ENCODE measurements around the gene LY6G6F. TPM values are rescaled to one million over a fixed set of nuclear protein-coding genes. Genes with fewer than 3 reads are reported as not detected.

The LY6G6F gene
- total RNA-seq, 1 experiment from 2014 or later, result not detected

GRCh38 chr6:31740397-31741223, 33.9 kb downstream of the LY6G6F start:
- intact Hi-C loops (cut with micrococcal nuclease; ENCODE audit: unreplicated experiment), result no loop called here
- no TSS peak for BruUV-seq (replicated peaks)
- no peaks in the 10 kb centered on the region for H3K9me3 ChIP-seq (ENCODE audit: low read depth, low read length, poor library complexity, severe bottlenecking)
- peak overlapping the region; percentile 71 for H3K4me3 ChIP-seq (ENCODE audit: low read depth, low read length, poor library complexity, severe bottlenecking)
- ChIA-PET POLR2A (ENCODE audit: low non-redundant PET) (interaction anchor here (0.8 kb wide), 1 partner anchor 82 kb away, joined by 4 read pairs; no protein-coding TSS in a partner anchor), CTCF (interaction anchor here (0.6 to 2.0 kb wide), 2 partner anchors 29 to 90 kb away, joined by 3 to 12 read pairs; no protein-coding TSS in a partner anchor)
- peak overlapping the region; percentile 95 for H3K27ac ChIP-seq (ENCODE audit: low read depth, low read length, poor library complexity, severe bottlenecking)
- TF ChIP-seq EZH2 (IDR thresholded peaks at IDR 0.05; ENCODE audit: borderline replicate concordance, low read depth, low read length, poor library complexity, severe bottlenecking), result no peak
- TF ChIP-seq CTCF (conservative IDR thresholded peaks at IDR 0.05; ENCODE audit: low read depth, low read length), result no peak
- H3K27me3 ChIP-seq (replicated peaks; ENCODE audit: insufficient read depth, low read depth, low read length, poor library complexity), result no peaks in the 10 kb centered on the region
- H3K4me1 ChIP-seq (ENCODE audit: insufficient read depth, low read length, poor library complexity, severe bottlenecking), result peaks cover 35% of the 10 kb centered on the region
- DNase-seq (ENCODE audit: low spot score), result peak; percentile 55
- peaks cover 35% of the 10 kb centered on the region for H3K36me3 ChIP-seq (ENCODE audit: insufficient read depth, low read length, poor library complexity, severe bottlenecking)

DNA sequence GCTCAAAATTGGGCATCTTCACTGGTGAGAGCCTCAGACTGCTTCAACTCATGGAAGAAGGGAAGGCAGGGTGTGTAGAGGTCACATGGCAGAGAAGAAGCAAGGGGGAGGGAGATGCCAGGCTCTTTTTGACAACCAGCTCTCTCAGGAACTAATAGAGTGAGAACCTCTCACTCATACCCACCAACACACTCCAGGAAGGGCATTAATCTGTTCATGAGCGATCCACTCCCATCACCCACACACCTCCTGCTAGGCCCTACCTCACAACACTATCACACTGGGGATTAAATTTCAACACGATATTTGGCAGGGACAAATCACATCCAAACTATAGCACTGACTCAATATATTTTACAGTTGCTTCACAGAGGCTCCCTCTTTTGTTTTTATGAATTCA, 35.1 kb downstream of the LY6G6F start:
- peak overlapping the region; percentile 0 for H3K27ac ChIP-seq (ENCODE audit: low read depth, low read length, poor library complexity, severe bottlenecking)
- CTCF ChIA-PET, result interaction anchor here (0.7 kb wide), 1 partner anchor 49 kb away, joined by 5 read pairs; no protein-coding TSS in a partner anchor
- H3K9me3 ChIP-seq (ENCODE audit: low read depth, low read length, poor library complexity, severe bottlenecking), result no peaks in the 10 kb centered on the region
- BruUV-seq (replicated peaks), result no TSS peak
- H3K4me1 ChIP-seq (ENCODE audit: insufficient read depth, low read length, poor library complexity, severe bottlenecking), result peaks cover 32% of the 10 kb centered on the region
- H3K27me3 ChIP-seq (replicated peaks; ENCODE audit: insufficient read depth, low read depth, low read length, poor library complexity), result no peaks in the 10 kb centered on the region
- no peak for DNase-seq (ENCODE audit: low spot score)
- no peak overlapping the region for H3K4me3 ChIP-seq (ENCODE audit: low read depth, low read length, poor library complexity, severe bottlenecking)
- no peak for TF ChIP-seq EZH2 (IDR thresholded peaks at IDR 0.05; ENCODE audit: borderline replicate concordance, low read depth, low read length, poor library complexity, severe bottlenecking)
- intact Hi-C loops (cut with micrococcal nuclease; ENCODE audit: unreplicated experiment), result no loop called here
- POLR2A ChIA-PET (ENCODE audit: low non-redundant PET), result no interaction called here
- H3K36me3 ChIP-seq (ENCODE audit: insufficient read depth, low read length, poor library complexity, severe bottlenecking), result peaks cover 35% of the 10 kb centered on the region

GRCh38 chr6:31742894-31743293, 36.2 kb downstream of the LY6G6F start:
- Histone ChIP-seq H3K36me3 (ENCODE audit: insufficient read depth, low read length, poor library complexity, severe bottlenecking) (peaks cover 44% of the 10 kb centered on the region), H3K4me3 (ENCODE audit: low read depth, low read length, poor library complexity, severe bottlenecking) (no peak overlapping the region), H3K9me3 (ENCODE audit: low read depth, low read length, poor library complexity, severe bottlenecking) (no peaks in the 10 kb centered on the region), H3K27me3 (replicated peaks; ENCODE audit: insufficient read depth, low read depth, low read length, poor library complexity) (no peaks in the 10 kb centered on the region), H3K4me1 (ENCODE audit: insufficient read depth, low read length, poor library complexity, severe bottlenecking) (peaks cover 21% of the 10 kb centered on the region), H3K27ac (ENCODE audit: low read depth, low read length, poor library complexity, severe bottlenecking) (peak overlapping the region; percentile 57)
- TF ChIP-seq CTCF (conservative IDR thresholded peaks at IDR 0.05; ENCODE audit: low read depth, low read length) (no peak), EZH2 (IDR thresholded peaks at IDR 0.05; ENCODE audit: borderline replicate concordance, low read depth, low read length, poor library complexity, severe bottlenecking) (no peak)
- no peak for DNase-seq (ENCODE audit: low spot score)
- CTCF ChIA-PET, result no interaction called here
- POLR2A ChIA-PET (ENCODE audit: low non-redundant PET), result no interaction called here
- intact Hi-C loops (cut with micrococcal nuclease; ENCODE audit: unreplicated experiment), result no loop called here
- no TSS peak for BruUV-seq (replicated peaks)

Measured in A673 (cell line).